Esophagus squamous epithelium (tissue), 4 donors: Measurements from ENCODE around the gene ADAMTSL1.

Experiments
- CTCF ChIP-seq, 6 experiments: fragments of 450-650 bp in 4 of 6; fragments of 200-600 bp in 2 of 6; sonication (generic) in 2 of 6; IDR thresholded peaks; one replicate each; pipeline ENCODE4 v1.5.1; 2016 to 2019; ENCODE audit warnings: antibody characterized with exemption in 6 of 6, mild to moderate bottlenecking in 4 of 6, moderate library complexity in 4 of 6
- POLR2A ChIP-seq, 4 donors: fragments of 450-650 bp; IDR thresholded peaks; one replicate each; pipeline ENCODE4 v1.6.1; 2017; ENCODE audit warnings: antibody characterized with exemption in 4 of 4, mild to moderate bottlenecking in 4 of 4, moderate library complexity in 3 of 4

GRCh38 chr9:18785604-18786003, 311.7 kb downstream of the ADAMTSL1 start:
- TF ChIP-seq POLR2A (IDR thresholded peaks at IDR 0.05) = no peak
- no peak for TF ChIP-seq CTCF (IDR thresholded peaks at IDR 0.05)
